ENCODE results near the gene TPCN2. TPM values are rescaled to one million over a fixed set of nuclear protein-coding genes. Genes with fewer than 3 reads are reported as not detected.
"Not testable (repeated sequence)": the region's sequence is repeated elsewhere in the genome, so short reads cannot be mapped to it uniquely, and the experiment has no call there.

The TPCN2 gene
- total RNA-seq, 1 donor from 2014 or later = 9.5 TPM

DNA sequence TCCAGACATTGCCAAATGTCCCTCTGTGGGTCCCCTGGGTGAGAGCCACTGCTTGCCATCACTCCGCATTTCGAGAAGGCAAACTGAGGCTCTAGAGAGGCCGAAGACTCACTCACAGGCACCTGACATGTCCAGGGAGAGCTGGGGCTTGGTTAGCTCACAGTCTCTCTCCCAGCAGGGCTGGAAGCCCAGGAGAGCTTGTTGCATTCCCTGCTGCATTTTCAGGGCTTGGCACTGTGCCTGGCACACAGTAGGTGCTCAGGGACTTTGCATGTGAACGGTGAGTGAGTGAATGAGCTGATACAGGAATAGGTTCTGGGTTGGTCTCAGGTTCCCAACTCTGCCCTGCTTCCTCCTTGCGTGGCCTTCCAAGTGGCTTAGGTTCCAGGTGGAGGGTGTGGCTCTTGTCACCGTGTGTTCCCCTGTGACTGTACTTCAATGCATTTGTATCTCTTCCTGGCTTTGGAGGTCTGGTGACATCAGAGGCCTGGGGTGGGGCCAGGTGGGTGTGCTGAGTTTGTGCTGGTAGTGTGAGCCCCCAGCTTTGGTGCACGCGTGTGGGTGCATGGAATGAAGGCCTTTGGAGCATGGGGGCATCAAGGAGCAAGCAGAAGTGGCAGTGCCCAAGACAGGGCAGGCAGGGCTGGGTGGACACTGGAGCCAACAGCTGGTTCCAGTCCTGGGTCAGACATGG lies 88.6 kb downstream of the TPCN2 start:
- Histone ChIP-seq H3K27ac (ENCODE audit: low read depth, low read length) (no peak overlapping the region), H4K20me1 (ENCODE audit: insufficient read depth, low read length) (no peaks in the 10 kb centered on the region), H3K9me3 (ENCODE audit: insufficient read depth, low read depth, low read length) (peaks cover 7% of the 10 kb centered on the region), H3K27me3 (ENCODE audit: insufficient read depth, low read length) (no peaks in the 10 kb centered on the region), H3K36me3 (ENCODE audit: insufficient read depth, low read length) (no peaks in the 10 kb centered on the region), H2AFZ (ENCODE audit: low read depth, low read length) (no peak overlapping the region), H3K4me1 (ENCODE audit: insufficient read depth, low read length) (peaks cover 8% of the 10 kb centered on the region), H3K79me2 (ENCODE audit: insufficient read depth, low read length) (no peaks in the 10 kb centered on the region), H3K4me2 (ENCODE audit: low read length) (no peak overlapping the region), H3K9ac (ENCODE audit: low read length) (no peak overlapping the region), H3K4me3 (ENCODE audit: insufficient read depth, low read depth, low read length) (no peak overlapping the region)
- Mint-ChIP-seq H3K4me3 (ENCODE audit: unreplicated experiment) (no peak overlapping the region), H3K27ac (ENCODE audit: unreplicated experiment) (no peak overlapping the region), H3K27me3 (ENCODE audit: low read depth, unreplicated experiment) (peaks cover 38% of the 10 kb centered on the region), H3K36me3 (ENCODE audit: low read depth, unreplicated experiment) (peaks cover 2% of the 10 kb centered on the region), H3K9me3 (ENCODE audit: unreplicated experiment) (peaks cover 28% of the 10 kb centered on the region), H3K4me1 (ENCODE audit: low read depth, unreplicated experiment) (peaks cover 5% of the 10 kb centered on the region)
- TF ChIP-seq, protein P1, sequence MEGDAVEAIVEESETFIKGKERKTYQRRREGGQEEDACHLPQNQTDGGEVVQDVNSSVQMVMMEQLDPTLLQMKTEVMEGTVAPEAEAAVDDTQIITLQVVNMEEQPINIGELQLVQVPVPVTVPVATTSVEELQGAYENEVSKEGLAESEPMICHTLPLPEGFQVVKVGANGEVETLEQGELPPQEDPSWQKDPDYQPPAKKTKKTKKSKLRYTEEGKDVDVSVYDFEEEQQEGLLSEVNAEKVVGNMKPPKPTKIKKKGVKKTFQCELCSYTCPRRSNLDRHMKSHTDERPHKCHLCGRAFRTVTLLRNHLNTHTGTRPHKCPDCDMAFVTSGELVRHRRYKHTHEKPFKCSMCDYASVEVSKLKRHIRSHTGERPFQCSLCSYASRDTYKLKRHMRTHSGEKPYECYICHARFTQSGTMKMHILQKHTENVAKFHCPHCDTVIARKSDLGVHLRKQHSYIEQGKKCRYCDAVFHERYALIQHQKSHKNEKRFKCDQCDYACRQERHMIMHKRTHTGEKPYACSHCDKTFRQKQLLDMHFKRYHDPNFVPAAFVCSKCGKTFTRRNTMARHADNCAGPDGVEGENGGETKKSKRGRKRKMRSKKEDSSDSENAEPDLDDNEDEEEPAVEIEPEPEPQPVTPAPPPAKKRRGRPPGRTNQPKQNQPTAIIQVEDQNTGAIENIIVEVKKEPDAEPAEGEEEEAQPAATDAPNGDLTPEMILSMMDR (IDR thresholded peaks at IDR 0.05; ENCODE audit: insufficient read depth, low read depth, low read length) = no peak
- DNase-seq (ENCODE audit: low read depth) (no peak), FAIRE-seq (no peak)

DNA sequence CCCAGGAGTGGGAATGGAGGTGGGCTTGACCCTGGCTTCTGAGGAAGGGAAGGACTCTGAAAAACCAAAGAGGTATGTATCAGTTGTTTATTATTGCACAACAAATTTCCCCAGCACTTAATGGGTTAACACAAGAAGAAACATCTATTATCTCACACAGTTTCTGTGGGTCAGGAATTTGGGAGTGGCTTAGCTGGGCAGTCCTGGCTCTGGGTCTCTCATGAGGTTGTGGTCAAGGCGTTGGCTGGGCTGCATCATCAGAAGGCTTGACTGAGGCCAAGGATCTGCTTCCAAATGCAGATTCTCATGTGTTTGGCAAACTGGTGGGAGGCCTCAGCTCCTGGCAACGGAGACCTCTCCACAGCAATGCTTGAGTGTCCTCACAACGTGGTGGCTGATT lies 89.5 kb downstream of the TPCN2 start:
- no peaks in the 10 kb centered on the region for H3K36me3 ChIP-seq (ENCODE audit: insufficient read depth, low read length)
- H3K27me3 ChIP-seq (ENCODE audit: insufficient read depth, low read length) = no peaks in the 10 kb centered on the region
- Mint-ChIP-seq H3K4me3 (ENCODE audit: unreplicated experiment) (no peak overlapping the region), H3K9me3 (ENCODE audit: unreplicated experiment) (peaks cover 30% of the 10 kb centered on the region), H3K27ac (ENCODE audit: unreplicated experiment) (no peak overlapping the region), H3K4me1 (ENCODE audit: low read depth, unreplicated experiment) (peaks cover 5% of the 10 kb centered on the region), H3K36me3 (ENCODE audit: low read depth, unreplicated experiment) (peaks cover 5% of the 10 kb centered on the region), H3K27me3 (ENCODE audit: low read depth, unreplicated experiment) (peaks cover 39% of the 10 kb centered on the region)
- H3K4me3 ChIP-seq (ENCODE audit: insufficient read depth, low read depth, low read length) = no peak overlapping the region
- no peaks in the 10 kb centered on the region for H3K79me2 ChIP-seq (ENCODE audit: insufficient read depth, low read length)
- peak; percentile 89 for DNase-seq (ENCODE audit: low read depth)
- H4K20me1 ChIP-seq (ENCODE audit: insufficient read depth, low read length) = no peaks in the 10 kb centered on the region
- no peak overlapping the region for H3K27ac ChIP-seq (ENCODE audit: low read depth, low read length)
- H3K4me1 ChIP-seq (ENCODE audit: insufficient read depth, low read length) = peaks cover 8% of the 10 kb centered on the region
- no peak overlapping the region for H2AFZ ChIP-seq (ENCODE audit: low read depth, low read length)
- no peak for FAIRE-seq
- H3K4me2 ChIP-seq (ENCODE audit: low read length) = peak overlapping the region; percentile 25
- no peak overlapping the region for H3K9ac ChIP-seq (ENCODE audit: low read length)
- H3K9me3 ChIP-seq (ENCODE audit: insufficient read depth, low read depth, low read length) = peaks cover under 1% of the 10 kb centered on the region
- no peak for TF ChIP-seq EZH2 (IDR thresholded peaks at IDR 0.05; ENCODE audit: insufficient read depth, low read length)
- TF ChIP-seq, protein P1 (IDR thresholded peaks at IDR 0.05; ENCODE audit: insufficient read depth, low read depth, low read length) = no peak

DNA sequence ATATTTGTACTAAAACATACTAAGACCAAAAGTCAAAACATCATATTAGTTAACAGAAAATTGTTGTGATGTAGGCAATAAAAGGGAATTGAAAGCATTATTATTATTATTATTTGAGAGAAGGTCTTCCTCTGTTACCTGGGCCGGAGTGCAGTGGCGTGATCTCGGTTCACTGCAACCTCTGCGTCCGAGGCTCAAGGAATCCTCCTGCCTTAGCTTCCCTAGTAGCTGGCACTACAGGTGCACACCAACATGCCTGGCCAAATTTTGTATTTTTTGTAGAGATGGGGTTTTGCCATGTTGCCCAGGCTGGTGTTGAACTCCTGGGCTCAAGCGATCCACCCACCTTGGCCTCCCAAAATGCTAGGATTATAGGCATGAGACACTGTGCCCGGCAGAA lies 91.4 kb downstream of the TPCN2 start:
- H3K9ac ChIP-seq (ENCODE audit: low read length); H3K4me1 ChIP-seq (ENCODE audit: insufficient read depth, low read length); H3K27ac ChIP-seq (ENCODE audit: low read depth, low read length); H2AFZ ChIP-seq (ENCODE audit: low read depth, low read length); H3K4me3 Mint-ChIP-seq (ENCODE audit: unreplicated experiment); H3K79me2 ChIP-seq (ENCODE audit: insufficient read depth, low read length); H3K27me3 ChIP-seq (ENCODE audit: insufficient read depth, low read length); H3K4me3 ChIP-seq (ENCODE audit: insufficient read depth, low read depth, low read length); H3K27ac Mint-ChIP-seq (ENCODE audit: unreplicated experiment); DNase-seq (ENCODE audit: low read depth); H3K4me1 Mint-ChIP-seq (ENCODE audit: low read depth, unreplicated experiment); H3K36me3 Mint-ChIP-seq (ENCODE audit: low read depth, unreplicated experiment); H3K4me2 ChIP-seq (ENCODE audit: low read length); FAIRE-seq; H4K20me1 ChIP-seq (ENCODE audit: insufficient read depth, low read length); H3K36me3 ChIP-seq (ENCODE audit: insufficient read depth, low read length); H3K9me3 ChIP-seq (ENCODE audit: insufficient read depth, low read depth, low read length): not testable (repeated sequence)
- H3K9me3 Mint-ChIP-seq (ENCODE audit: unreplicated experiment) = peaks cover 22% of the 10 kb centered on the region
- peaks cover 38% of the 10 kb centered on the region for H3K27me3 Mint-ChIP-seq (ENCODE audit: low read depth, unreplicated experiment)
